DMS153 treated with DMSO at 0.1 percent for 48 hours (cell line): ENCODE measurements around the gene PLEKHA1.

Source experiments
- DNase-seq: peaks from one replicate; lab custom pipeline; 2025; ENCODE audit not compliant: unreplicated experiment; lab: John Stamatoyannopoulos, UW

The PLEKHA1 gene

GRCh38 chr10:122420624-122421007 lies 46.1 kb downstream of the PLEKHA1 start:
- DNase-seq = no peak

- DNase-seq = no peak
Measured at GRCh38 chr10:122421054-122421625, 46.6 kb downstream of the PLEKHA1 start.

- DNase-seq = no peak
Measured at GRCh38 chr10:122421742-122422141, 47.2 kb downstream of the PLEKHA1 start.

- no peak for DNase-seq
Measured at GRCh38 chr10:122422266-122422989, 47.9 kb downstream of the PLEKHA1 start.

GRCh38 chr10:122424059-122424458 lies 49.6 kb downstream of the PLEKHA1 start:
- no peak for DNase-seq

- no peak for DNase-seq
Measured at GRCh38 chr10:122426829-122427228, 52.3 kb downstream of the PLEKHA1 start.

GRCh38 chr10:122427280-122427679 lies 52.8 kb downstream of the PLEKHA1 start:
- DNase-seq = no peak

GRCh38 chr10:122435212-122435827 lies 60.8 kb downstream of the PLEKHA1 start:
- peak; percentile 18 for DNase-seq

- no peak for DNase-seq
Measured at GRCh38 chr10:122441961-122442360, 67.5 kb downstream of the PLEKHA1 start.

- DNase-seq = no peak
Measured at GRCh38 chr10:122445469-122445868, 71.0 kb downstream of the PLEKHA1 start.

- DNase-seq = no peak
Measured at GRCh38 chr10:122445904-122446303, 71.4 kb downstream of the PLEKHA1 start.

- no peak for DNase-seq
Measured at GRCh38 chr10:122446668-122447423, 72.3 kb downstream of the PLEKHA1 start.

GRCh38 chr10:122448600-122448999 lies 74.1 kb downstream of the PLEKHA1 start:
- no peak for DNase-seq

- DNase-seq = no peak
Measured at GRCh38 chr10:122449153-122449552, 74.6 kb downstream of the PLEKHA1 start.

GRCh38 chr10:122450353-122450990 lies 76.0 kb downstream of the PLEKHA1 start:
- DNase-seq = no peak

- DNase-seq = no peak
Measured at GRCh38 chr10:122454071-122454470, 79.6 kb downstream of the PLEKHA1 start.

GRCh38 chr10:122454603-122455080 lies 80.1 kb downstream of the PLEKHA1 start, which contains the start of gene ARMS2:
ARMS2 (plus strand) TSS chr10:122454653; CDS start chr10:122454728, 75 bp downstream.
- DNase-seq = no peak

GRCh38 chr10:122455376-122456079 lies 81.0 kb downstream of the PLEKHA1 start:
- no peak for DNase-seq

- DNase-seq = no peak
Measured at GRCh38 chr10:122457934-122458333, 83.4 kb downstream of the PLEKHA1 start.

- DNase-seq = no peak
Measured at GRCh38 chr10:122458693-122459092, 84.2 kb downstream of the PLEKHA1 start.
